HEK293T (cell line): ENCODE data around the gene TMEM107.

Experiments
- CTCF ChIA-PET: fragments of 350-600 bp; formaldehyde crosslinking; extraction: SDS; loops from one replicate; lab custom pipeline; 2021; ENCODE audit warnings: antibody characterized with exemption, inconsistent platforms; lab: Yijun Ruan, JAX
- POLR2A ChIA-PET: fragments of 350-600 bp; formaldehyde crosslinking; extraction: SDS; loops from one replicate; lab custom pipeline; 2020; ENCODE audit warnings: antibody characterized with exemption, inconsistent platforms; lab: Yijun Ruan, JAX
- DNase-seq: peaks from one replicate; pipeline ENCODE4 v3.0.0; 2012; ENCODE audit warnings: mixed read lengths; ENCODE audit errors: extremely low spot score
- ARNT ChIP-seq: fragments of 450-650 bp; IDR thresholded peaks from 2 replicates; pipeline ENCODE4 v1.6.1; 2017; ENCODE audit warnings: mild to moderate bottlenecking
- BHLHE40 ChIP-seq: fragments of 450-650 bp; IDR thresholded peaks from 2 replicates; pipeline ENCODE4 v1.6.1; 2016; ENCODE audit warnings: mild to moderate bottlenecking, moderate library complexity, borderline replicate concordance
- CTBP1 ChIP-seq: fragments of 450-650 bp; IDR thresholded peaks from 2 replicates; pipeline ENCODE4 v1.6.1; 2016; ENCODE audit warnings: borderline replicate concordance
- ELF4 ChIP-seq: fragments of 450-650 bp; IDR thresholded peaks from 2 replicates; pipeline ENCODE4 v1.6.1; 2017; ENCODE audit warnings: antibody characterized with exemption
- FOXA1 ChIP-seq: fragments of 450-650 bp; IDR thresholded peaks from 2 replicates; pipeline ENCODE4 v1.6.1; 2016; ENCODE audit warnings: mild to moderate bottlenecking
- FOXK2 ChIP-seq: fragments of 450-650 bp; IDR thresholded peaks from 2 replicates; pipeline ENCODE4 v1.6.1; 2016; ENCODE audit warnings: mild to moderate bottlenecking
- FOXM1 ChIP-seq: fragments of 450-650 bp; IDR thresholded peaks from 2 replicates; pipeline ENCODE4 v1.6.1; 2017; ENCODE audit warnings: mild to moderate bottlenecking, borderline replicate concordance
- HDGF ChIP-seq: fragments of 450-650 bp; IDR thresholded peaks from 2 replicates; pipeline ENCODE4 v1.6.1; 2017; ENCODE audit warnings: antibody characterized with exemption, borderline replicate concordance
- L3MBTL2 ChIP-seq: fragments of 450-650 bp; conservative IDR thresholded peaks from 2 replicates; pipeline ENCODE4 v1.6.1; 2016; ENCODE audit warnings: mild to moderate bottlenecking
- LEF1 ChIP-seq: fragments of 450-650 bp; IDR thresholded peaks from 2 replicates; pipeline ENCODE4 v1.6.1; 2017; ENCODE audit warnings: mild to moderate bottlenecking, borderline replicate concordance
- NFRKB ChIP-seq: fragments of 450-650 bp; IDR thresholded peaks from 2 replicates; pipeline ENCODE4 v1.6.1; 2016; ENCODE audit warnings: mild to moderate bottlenecking, moderate library complexity
- PKNOX1 ChIP-seq: fragments of 450-650 bp; IDR thresholded peaks from 2 replicates; pipeline ENCODE4 v1.6.1; 2016
- SP1 ChIP-seq: fragments of 450-650 bp; IDR thresholded peaks from 2 replicates; pipeline ENCODE4 v1.6.1; 2017
- SUZ12 ChIP-seq: fragments of 450-650 bp; IDR thresholded peaks from 2 replicates; pipeline ENCODE4 v1.6.1; 2016; ENCODE audit warnings: mild to moderate bottlenecking
- TARDBP ChIP-seq: fragments of 450-650 bp; IDR thresholded peaks from 2 replicates; pipeline ENCODE4 v1.6.1; 2016
- ZNF384 ChIP-seq: fragments of 450-650 bp; IDR thresholded peaks from 2 replicates; pipeline ENCODE4 v1.6.1; 2016

The TMEM107 gene

DNA sequence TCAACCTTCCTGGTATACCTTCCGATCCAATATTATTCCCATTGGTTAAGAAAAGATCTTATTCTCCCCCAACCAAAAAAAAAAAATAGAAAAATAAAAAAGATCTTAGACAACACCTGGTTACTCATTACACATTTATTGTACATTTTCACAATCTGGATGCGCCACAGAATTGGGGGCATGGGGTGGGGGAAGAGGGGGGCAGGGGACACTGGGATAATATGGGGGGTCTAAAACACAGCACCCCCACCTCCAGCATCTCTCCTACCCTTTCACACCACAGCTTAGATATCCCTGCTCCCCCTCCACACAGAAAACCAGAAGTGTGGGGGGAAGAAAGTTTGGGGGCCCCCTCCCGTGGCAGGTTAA is 17.2 kb downstream of the TMEM107 start:
- POLR2A ChIA-PET, result interaction anchor here (1.3 kb wide), 1 partner anchor 14 kb away, joined by 11 read pairs; no protein-coding TSS in a partner anchor
- no peak for DNase-seq
- TF ChIP-seq HDGF, result no peak
- no peak for TF ChIP-seq NFRKB
- no peak for TF ChIP-seq FOXK2
- CTCF ChIA-PET, result interaction anchor here (0.6 to 1.2 kb wide), 4 partner anchors 14 to 324 kb away, joined by 3 read pairs; no protein-coding TSS in a partner anchor

- DNase-seq, result peak; percentile 75
- ChIA-PET POLR2A (interaction anchor here (1.3 to 2.5 kb wide), 2 partner anchors 15 to 18 kb away, joined by 11 read pairs; partner anchors contain the start of gene TMEM107), CTCF (interaction anchor here (0.6 to 1.5 kb wide), 6 partner anchors 15 to 58 kb away, joined by 3 read pairs; partner anchors contain the start of gene HES7)
- TF ChIP-seq NFRKB, result no peak
- TF ChIP-seq L3MBTL2, result no peak
- no peak for TF ChIP-seq HDGF
- no peak for TF ChIP-seq PKNOX1
Measured at GRCh38 chr17:8158267-8159031, 17.7 kb downstream of the TMEM107 start.

GRCh38 chr17:8156246-8156992 is 19.8 kb downstream of the TMEM107 start:
- CTCF ChIA-PET, result interaction anchor here (0.6 to 1.1 kb wide), 4 partner anchors 19 to 36 kb away, joined by 3 to 4 read pairs (median 3); no protein-coding TSS in a partner anchor
- TF ChIP-seq L3MBTL2 (peak; percentile 99), ZNF384 (no peak), PKNOX1 (peak; percentile 97)
- POLR2A ChIA-PET, result interaction anchor here (0.6 to 2.8 kb wide), 26 partner anchors 8 to 139 kb away, joined by 3 to 27 read pairs (median 5); partner anchors contain the start of genes AURKB, BORCS6, CTC1 and HES7
- peak; percentile 90 for DNase-seq

DNA sequence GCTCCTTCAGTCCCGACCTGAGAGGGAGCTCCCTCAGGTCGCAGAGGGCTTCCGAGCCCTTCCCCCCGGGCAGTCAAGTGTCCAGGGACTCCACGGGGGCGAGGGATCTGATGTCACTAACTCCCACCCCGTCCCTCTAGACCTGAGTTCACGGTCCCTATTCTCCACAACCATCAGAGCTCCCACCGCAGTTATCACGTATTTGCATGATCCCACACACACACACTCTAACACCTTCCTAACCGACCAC is 20.3 kb downstream of the TMEM107 start:
- TF ChIP-seq L3MBTL2 (no peak), FOXK2 (no peak), FOXM1 (no peak), ARNT (no peak), SUZ12 (no peak), HDGF (no peak), ELF4 (no peak), NFRKB (no peak), TARDBP (no peak)
- no peak for DNase-seq
- POLR2A ChIA-PET, result interaction anchor here (0.6 to 2.8 kb wide), 9 partner anchors 8 to 66 kb away, joined by 3 to 27 read pairs (median 8); partner anchors contain the start of genes AURKB, BORCS6 and HES7
- CTCF ChIA-PET, result interaction anchor here (1.1 kb wide), 1 partner anchor 34 kb away, joined by 3 read pairs; no protein-coding TSS in a partner anchor

- DNase-seq, result no peak
- ChIA-PET CTCF (no interaction called here), POLR2A (interaction anchor here (1.6 to 6.1 kb wide), 6 partner anchors 16 to 55 kb away, joined by 3 to 53 read pairs (median 12); partner anchors contain the start of genes AURKB, HES7 and TMEM107)
- TF ChIP-seq FOXA1 (no peak), FOXM1 (no peak), HDGF (no peak), ARNT (no peak), ZNF384 (no peak), SP1 (no peak), L3MBTL2 (no peak), BHLHE40 (no peak), CTBP1 (no peak), FOXK2 (no peak), TARDBP (no peak), SUZ12 (no peak), ELF4 (no peak), NFRKB (no peak), LEF1 (no peak), PKNOX1 (no peak)
Measured at GRCh38 chr17:8155231-8155995, 20.8 kb downstream of the TMEM107 start.
